IMR-90 (cell line): ENCODE results near the gene KCTD12. TPM values are rescaled to one million over a fixed set of nuclear protein-coding genes. Genes with fewer than 3 reads are reported as not detected.

Source experiments
- ATAC-seq: fragments of 200-7000 bp; cut with Tn5 transposase; 2 replicates; pipeline ENCODE4 v1.9.1; 2020; ENCODE audit warnings: low read depth, mild to moderate bottlenecking, moderate library complexity
- BruUV-seq: library from RNA; stranded (reverse); fragments of 400-500 nt; replicated peaks from 2 replicates; lab custom pipeline; 2021; lab: Mats Ljungman, UMichigan
- CTCF ChIA-PET: fragments of 300-600 bp; formaldehyde crosslinking; extraction: SDS; loops from one replicate; lab custom pipeline; 2021; ENCODE audit warnings: antibody characterized with exemption; lab: Yijun Ruan, JAX
- POLR2A ChIA-PET: fragments of 300-600 bp; sonication (Branson Sonifier 250); formaldehyde crosslinking; loops from one replicate; lab custom pipeline; 2022; ENCODE audit warnings: antibody characterized with exemption; ENCODE audit not compliant: unreplicated experiment; lab: Charles Lee
- DNase-seq: peaks from one replicate; pipeline ENCODE4 v3.0.0; 2013
- H2AFZ ChIP-seq: replicated peaks from 2 replicates; pipeline ENCODE3; 2013; ENCODE audit warnings: low read length, mild to moderate bottlenecking; ENCODE audit not compliant: poor library complexity
- H2AK5ac ChIP-seq: 2 replicates; pipeline ENCODE4 v1.6.1; 2013; ENCODE audit warnings: low read depth, low read length, inconsistent platforms
- H2AK9ac ChIP-seq: replicated peaks from 2 replicates; pipeline ENCODE3; 2013; ENCODE audit warnings: mild to moderate bottlenecking, low read depth, low read length, moderate library complexity; ENCODE audit not compliant: poor library complexity
- H2BK120ac ChIP-seq: 2 replicates; pipeline ENCODE4 v1.6.1; 2013; ENCODE audit warnings: low read depth, low read length, inconsistent platforms
- H2BK15ac ChIP-seq: 3 replicates; pipeline ENCODE4 v1.6.1; 2013; ENCODE audit warnings: low read depth, low read length, inconsistent platforms
- H2BK20ac ChIP-seq: 2 replicates; pipeline ENCODE4 v1.6.1; 2013; ENCODE audit warnings: low read depth, mild to moderate bottlenecking, inconsistent platforms, low read length, moderate library complexity
- H2BK5ac ChIP-seq: 2 replicates; pipeline ENCODE4 v1.6.1; 2013; ENCODE audit warnings: mild to moderate bottlenecking, low read depth, low read length, inconsistent platforms; ENCODE audit not compliant: poor library complexity, severe bottlenecking
- H3K14ac ChIP-seq: replicated peaks from 2 replicates; pipeline ENCODE4 v1.6.1; 2013; ENCODE audit warnings: low read depth, low read length, inconsistent platforms
- H3K18ac ChIP-seq: 2 replicates; pipeline ENCODE4 v1.6.1; 2013; ENCODE audit warnings: low read depth, low read length, control low read depth
- H3K23ac ChIP-seq: 2 replicates; pipeline ENCODE4 v1.6.1; 2013; ENCODE audit warnings: low read depth, low read length, inconsistent platforms
- H3K27ac ChIP-seq: 2 replicates; pipeline ENCODE4 v1.5.1; 2013; ENCODE audit warnings: mild to moderate bottlenecking, control low read depth, low read length; ENCODE audit not compliant: insufficient read depth
- H3K27me3 ChIP-seq: 2 replicates; pipeline ENCODE4 v1.6.1; 2013; ENCODE audit warnings: low read length; ENCODE audit not compliant: control insufficient read depth, insufficient read depth
- H3K36me3 ChIP-seq: 2 replicates; pipeline ENCODE4 v1.6.1; 2013; ENCODE audit warnings: low read length, mixed read lengths; ENCODE audit not compliant: control insufficient read depth, insufficient read depth
- H3K4ac ChIP-seq: 2 replicates; pipeline ENCODE4 v1.6.1; 2013; ENCODE audit warnings: low read depth, low read length, inconsistent platforms
- H3K4me1 ChIP-seq: 2 replicates; pipeline ENCODE4 v1.6.1; 2013; ENCODE audit warnings: low read length, mixed read lengths; ENCODE audit not compliant: control insufficient read depth, insufficient read depth
- H3K4me2 ChIP-seq: 2 replicates; pipeline ENCODE4 v1.6.1; 2013; ENCODE audit warnings: low read depth, mild to moderate bottlenecking, control low read depth, low read length, moderate library complexity
- H3K4me3 ChIP-seq: 2 replicates; pipeline ENCODE4 v1.5.1; 2013; ENCODE audit warnings: low read depth, mild to moderate bottlenecking, control low read depth, low read length, moderate library complexity; ENCODE audit not compliant: insufficient read depth
- H3K56ac ChIP-seq: 2 replicates; pipeline ENCODE4 v1.6.1; 2013; ENCODE audit warnings: low read length, inconsistent platforms; ENCODE audit not compliant: insufficient read depth; ENCODE audit errors: extremely low read depth
- H3K79me1 ChIP-seq, 2 experiments: 2 replicates each; pipeline ENCODE4 v1.6.1; 2013; ENCODE audit warnings: low read length in 2 of 2, inconsistent platforms in 1 of 2, low read depth in 1 of 2
- H3K9ac ChIP-seq: 2 replicates; pipeline ENCODE4 v1.6.1; 2013; ENCODE audit warnings: low read depth, low read length, control low read depth
- H3K9me1 ChIP-seq: 2 replicates; pipeline ENCODE4 v1.6.1; 2013; ENCODE audit warnings: low read length, inconsistent platforms; ENCODE audit not compliant: insufficient read depth
- H3K9me3 ChIP-seq: 2 replicates; pipeline ENCODE4 v1.6.1; 2013; ENCODE audit warnings: low read length; ENCODE audit not compliant: control insufficient read depth, insufficient read depth
- H4K20me1 ChIP-seq: 2 replicates; pipeline ENCODE4 v1.6.1; 2013; ENCODE audit warnings: low read length, inconsistent platforms; ENCODE audit not compliant: insufficient read depth
- H4K5ac ChIP-seq: 2 replicates; pipeline ENCODE4 v1.6.1; 2013; ENCODE audit warnings: mild to moderate bottlenecking, low read depth, low read length, control low read depth
- H4K8ac ChIP-seq, 2 experiments: 2 replicates each; pipeline ENCODE4 v1.6.1; 2013; ENCODE audit warnings: low read depth in 2 of 2, low read length in 2 of 2, control low read depth in 1 of 2, inconsistent platforms in 1 of 2
- H4K91ac ChIP-seq: 2 replicates; pipeline ENCODE4 v1.6.1; 2013; ENCODE audit warnings: low read depth, low read length, inconsistent platforms; ENCODE audit not compliant: insufficient read depth
- ELK1 ChIP-seq: fragments of 150-350 bp; IDR thresholded peaks from 2 replicates; pipeline ENCODE4 v1.6.1; 2016; ENCODE audit warnings: low read depth, mild to moderate bottlenecking, low read length, moderate library complexity, borderline replicate concordance
- FOS ChIP-seq: fragments of 150-350 bp; IDR thresholded peaks from 2 replicates; pipeline ENCODE4 v1.6.1; 2016; ENCODE audit warnings: low read depth, low read length
- MXI1 ChIP-seq: IDR thresholded peaks from 2 replicates; pipeline ENCODE4 v1.6.1; 2012; ENCODE audit warnings: low read depth, mild to moderate bottlenecking, low read length, moderate library complexity, borderline replicate concordance
- POLR2A ChIP-seq: IDR thresholded peaks from 2 replicates; pipeline ENCODE4 v1.6.1; 2012; ENCODE audit warnings: mild to moderate bottlenecking, low read depth, low read length
- RCOR1 ChIP-seq: IDR thresholded peaks from 2 replicates; pipeline ENCODE4 v1.6.1; 2012; ENCODE audit warnings: mild to moderate bottlenecking, low read length, improper control_type of control experiment; ENCODE audit not compliant: insufficient replicate concordance
- WGBS, 2 experiments: methylation state at CpG; one replicate each; pipeline versions ENCODE4 v1.1.5 to v1.1.7; 2013; ENCODE audit warnings: missing lambda C conversion rate in 2 of 2; ENCODE audit not compliant: insufficient read length in 1 of 2; ENCODE audit errors: extremely low coverage in 2 of 2; 5-methylcytosine and 5-hydroxymethylcytosine counted together
- dilution Hi-C: fragments of 300-500 bp; cut with HindIII; formaldehyde crosslinking; loops from one replicate; pipeline ENCODE4 v1.14.3; 2018; ENCODE audit warnings: low sequenced_read_pairs; ENCODE audit not compliant: unreplicated experiment
- in situ Hi-C: fragments of 300-500 bp; cut with MboI; formaldehyde crosslinking; loops from 3 replicates; pipeline ENCODE4 v1.14.3; 2019; ENCODE audit warnings: low sequenced_read_pairs, inconsistent platforms, mixed read lengths
- intact Hi-C: fragments of 100-400 bp; cut with micrococcal nuclease; formaldehyde crosslinking; loops from 2 replicates; pipeline ENCODE4 v1.10.0; 2022
- polyA plus RNA-seq, 3 experiments: library from polyadenylated mRNA; depleted of rRNA; stranded (reverse); fragments of >200 nt; gene quantifications; 2 replicates each; pipeline ENCODE4 v1.2.3, GENCODE V29; 2012; ENCODE audit warnings: low replicate concordance in 1 of 3
- total RNA-seq: library from RNA; depleted of rRNA; stranded (reverse); fragments of >200 nt; gene quantifications from 2 replicates; pipeline ENCODE4 v1.2.3, GENCODE V29; 2012

KCTD12 gene
- total and polyA plus RNA-seq, 2 of the 4 experiments (the other 2 are of a cell fraction) = 1.8 to 1.9 TPM

GRCh38 chr13:76851961-76852360 lies 34.2 kb downstream of the KCTD12 start:
- no peak overlapping the region for H2AK5ac ChIP-seq
- no peak overlapping the region for H3K18ac ChIP-seq
- no peaks in the 10 kb centered on the region for H3K27me3 ChIP-seq
- H4K5ac ChIP-seq = no peak overlapping the region
- H3K9me1 ChIP-seq = no peaks in the 10 kb centered on the region; the same call in none of the 2 replicates
- no peak overlapping the region for H4K8ac ChIP-seq
- H3K27ac ChIP-seq = no peak overlapping the region
- peaks cover 3% of the 10 kb centered on the region for H3K4me1 ChIP-seq
- POLR2A ChIA-PET = no interaction called here
- no TSS peak for BruUV-seq
- ATAC-seq = no peak
- no peak overlapping the region for H2BK20ac ChIP-seq
- H2AK9ac ChIP-seq = no peak overlapping the region
- WGBS, 2 experiments = no CpG with 5 or more reads among the region's 4 CpGs
- H4K91ac ChIP-seq = no peak overlapping the region
- no peaks in the 10 kb centered on the region for H3K9me3 ChIP-seq
- H2BK120ac ChIP-seq = no peak overlapping the region
- no peak overlapping the region for H3K4me2 ChIP-seq
- no peak overlapping the region for H3K4ac ChIP-seq
- CTCF ChIA-PET = no interaction called here
- in situ Hi-C loops = no loop called here
- no peak overlapping the region for H2BK15ac ChIP-seq
- no peaks in the 10 kb centered on the region for H3K79me1 ChIP-seq
- H2AFZ ChIP-seq = no peak overlapping the region
- dilution Hi-C loops = no loop called here
- intact Hi-C loops = no loop called here
- H3K56ac ChIP-seq = no peak overlapping the region
- H4K20me1 ChIP-seq = no peaks in the 10 kb centered on the region
- no peak for DNase-seq
- H3K9ac ChIP-seq = no peak overlapping the region
- no peak for TF ChIP-seq POLR2A
- TF ChIP-seq FOS = no peak
- TF ChIP-seq ELK1 = no peak
- no peak for TF ChIP-seq MXI1
- TF ChIP-seq RCOR1 = no peak
- no peaks in the 10 kb centered on the region for H3K36me3 ChIP-seq
- H3K14ac ChIP-seq = no peak overlapping the region
- no peak overlapping the region for H3K4me3 ChIP-seq
- H3K23ac ChIP-seq = no peak overlapping the region
- H2BK5ac ChIP-seq = no peak overlapping the region
